GM12872 (cell line): ENCODE results near the gene UQCC2.
A peak's percentile ranks its signal among the peaks of the same experiment; 100 is the strongest.

Experiments used
- CTCF ChIP-seq: IDR thresholded peaks from 3 replicates; pipeline ENCODE4 v1.5.1; 2011; ENCODE audit warnings: low read depth, mild to moderate bottlenecking, low read length, moderate library complexity; ENCODE audit not compliant: insufficient read depth

UQCC2 gene

GRCh38 chr6:33702345-33702977, 9.0 kb downstream of the UQCC2 start:
- TF ChIP-seq CTCF = peak; percentile 71

GRCh38 chr6:33700391-33701050, 11.0 kb downstream of the UQCC2 start:
- peak; percentile 96 for TF ChIP-seq CTCF

- TF ChIP-seq CTCF = no peak
Measured at GRCh38 chr6:33699739-33700138, 11.8 kb downstream of the UQCC2 start.

GRCh38 chr6:33699131-33699530, 12.4 kb downstream of the UQCC2 start:
- no peak for TF ChIP-seq CTCF

GRCh38 chr6:33698494-33698893, 13.0 kb downstream of the UQCC2 start:
- TF ChIP-seq CTCF = no peak

GRCh38 chr6:33697845-33698244, 13.7 kb downstream of the UQCC2 start:
- no peak for TF ChIP-seq CTCF

GRCh38 chr6:33696548-33697518, 14.7 kb downstream of the UQCC2 start:
- TF ChIP-seq CTCF = no peak
